22Rv1 (cell line): ENCODE results near the gene CLCF1.
"Not testable (repeated sequence)": the region's sequence is repeated elsewhere in the genome, so short reads cannot be mapped to it uniquely, and the experiment has no call there.

Experiments used
- H3K27ac ChIP-seq: fragments of 450-650 bp; 2 replicates; pipeline ENCODE4 v1.5.1; 2017
- ZFX ChIP-seq: fragments of 450-650 bp; IDR thresholded peaks from 2 replicates; pipeline ENCODE4 v1.6.1; 2017; ENCODE audit warnings: antibody characterized with exemption, borderline replicate concordance
- TF ChIP-seq, protein P1 (sequence below): fragments of 450-650 bp; IDR thresholded peaks from 2 replicates; pipeline ENCODE4 v1.5.1; 2017; ENCODE audit warnings: mild to moderate bottlenecking

The CLCF1 gene

DNA sequence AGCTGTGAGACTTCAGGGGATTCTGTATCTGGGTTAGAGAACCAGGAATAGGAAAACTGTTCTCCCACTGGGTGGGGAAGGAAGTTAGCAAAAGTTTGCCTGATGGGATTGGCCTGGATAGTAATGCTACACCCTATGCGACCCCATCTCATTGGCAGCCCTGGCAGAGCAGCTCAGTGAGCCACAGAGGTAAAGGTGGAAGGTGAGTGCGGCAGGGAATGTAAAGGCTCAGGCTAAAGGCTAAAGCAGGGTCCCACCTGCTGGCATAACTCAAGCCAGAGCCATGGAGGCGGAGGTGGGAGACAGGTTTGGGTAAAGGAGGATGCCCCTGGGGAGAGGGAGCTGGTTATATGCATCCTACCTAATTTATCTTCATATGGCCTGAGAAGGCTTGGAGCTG is 51.3 kb downstream of the CLCF1 start:
- TF ChIP-seq, protein P1, sequence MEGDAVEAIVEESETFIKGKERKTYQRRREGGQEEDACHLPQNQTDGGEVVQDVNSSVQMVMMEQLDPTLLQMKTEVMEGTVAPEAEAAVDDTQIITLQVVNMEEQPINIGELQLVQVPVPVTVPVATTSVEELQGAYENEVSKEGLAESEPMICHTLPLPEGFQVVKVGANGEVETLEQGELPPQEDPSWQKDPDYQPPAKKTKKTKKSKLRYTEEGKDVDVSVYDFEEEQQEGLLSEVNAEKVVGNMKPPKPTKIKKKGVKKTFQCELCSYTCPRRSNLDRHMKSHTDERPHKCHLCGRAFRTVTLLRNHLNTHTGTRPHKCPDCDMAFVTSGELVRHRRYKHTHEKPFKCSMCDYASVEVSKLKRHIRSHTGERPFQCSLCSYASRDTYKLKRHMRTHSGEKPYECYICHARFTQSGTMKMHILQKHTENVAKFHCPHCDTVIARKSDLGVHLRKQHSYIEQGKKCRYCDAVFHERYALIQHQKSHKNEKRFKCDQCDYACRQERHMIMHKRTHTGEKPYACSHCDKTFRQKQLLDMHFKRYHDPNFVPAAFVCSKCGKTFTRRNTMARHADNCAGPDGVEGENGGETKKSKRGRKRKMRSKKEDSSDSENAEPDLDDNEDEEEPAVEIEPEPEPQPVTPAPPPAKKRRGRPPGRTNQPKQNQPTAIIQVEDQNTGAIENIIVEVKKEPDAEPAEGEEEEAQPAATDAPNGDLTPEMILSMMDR, result no peak
- no peak for TF ChIP-seq ZFX

DNA sequence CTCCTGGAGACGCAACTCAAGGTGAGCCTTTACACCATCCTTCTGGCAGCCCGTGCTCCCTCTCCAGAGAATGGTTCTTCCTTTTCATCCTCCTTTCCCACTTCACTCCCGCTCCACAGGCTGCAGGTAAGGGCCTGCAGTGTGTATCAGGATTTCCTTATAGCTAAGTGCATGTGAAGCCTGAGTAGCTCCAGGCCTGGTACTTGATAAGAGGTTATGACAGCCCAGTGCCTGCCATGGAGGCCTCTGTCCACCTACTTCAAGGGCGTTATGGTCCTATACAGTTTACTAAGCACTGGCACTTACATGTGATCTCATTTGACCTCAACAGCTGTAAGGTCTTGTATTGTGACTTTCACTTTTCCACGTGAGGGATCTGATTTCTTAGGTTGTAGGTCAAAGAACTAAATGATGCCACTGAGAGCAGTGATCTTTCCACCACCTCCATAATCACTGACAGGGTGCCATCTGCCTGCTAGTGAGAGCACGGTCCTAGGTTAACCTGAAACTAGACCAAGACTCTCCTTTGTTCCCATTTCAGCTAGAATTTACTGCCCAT is 52.0 kb downstream of the CLCF1 start:
- no peak overlapping the region for H3K27ac ChIP-seq
- no peak for TF ChIP-seq ZFX
- TF ChIP-seq, protein P1, result no peak

More for the DNA sequence above, 51.3 kb downstream of the CLCF1 start:
- H3K27ac ChIP-seq, result no peak overlapping the region

DNA sequence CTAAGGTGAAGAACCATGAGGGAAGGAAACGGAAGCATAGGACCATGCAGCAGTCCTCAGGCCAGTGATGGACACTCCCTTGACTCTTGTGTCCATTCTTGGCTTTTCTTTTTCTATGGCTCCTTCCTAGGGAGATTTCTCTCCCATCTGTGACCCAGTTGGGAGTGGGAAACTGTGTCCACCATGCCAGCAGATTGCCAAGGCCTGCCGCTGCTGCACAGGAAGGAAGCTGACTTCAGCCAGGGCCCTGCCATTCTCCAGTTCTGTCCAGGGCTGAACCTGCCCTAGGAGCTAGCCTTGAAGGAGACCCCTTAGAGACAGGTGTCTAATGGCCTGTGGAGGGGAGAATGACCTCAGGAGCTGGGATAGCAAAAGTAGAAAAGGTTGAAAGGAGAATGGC is 52.7 kb downstream of the CLCF1 start:
- no peak overlapping the region for H3K27ac ChIP-seq

DNA sequence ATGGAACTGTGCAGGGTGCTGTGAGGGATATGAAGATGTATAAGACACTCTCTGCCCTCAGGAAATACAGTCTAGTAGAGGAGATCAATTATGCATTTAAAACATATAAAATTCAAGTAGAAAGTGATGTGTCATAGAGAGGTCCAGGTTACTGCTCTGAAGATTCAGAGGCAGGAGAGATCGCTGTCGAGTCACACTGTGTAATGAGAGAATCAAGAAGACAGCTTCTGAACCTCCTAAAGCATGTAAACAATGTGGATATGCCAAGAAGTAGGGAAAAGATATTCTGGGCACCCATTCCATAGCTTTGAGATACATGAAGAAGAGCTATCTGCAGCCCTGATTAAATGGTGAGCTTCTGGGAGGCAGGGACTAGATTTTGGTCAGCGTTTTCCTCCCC is 53.4 kb downstream of the CLCF1 start:
- H3K27ac ChIP-seq, result no peak overlapping the region
- TF ChIP-seq, protein P1, result no peak
- no peak for TF ChIP-seq ZFX

More for the DNA sequence above, 52.7 kb downstream of the CLCF1 start:
- TF ChIP-seq, protein P1, result no peak
- TF ChIP-seq ZFX, result no peak

GRCh38 chr11:67318876-67319275 is 54.5 kb downstream of the CLCF1 start:
- H3K27ac ChIP-seq, result not testable (repeated sequence)

DNA sequence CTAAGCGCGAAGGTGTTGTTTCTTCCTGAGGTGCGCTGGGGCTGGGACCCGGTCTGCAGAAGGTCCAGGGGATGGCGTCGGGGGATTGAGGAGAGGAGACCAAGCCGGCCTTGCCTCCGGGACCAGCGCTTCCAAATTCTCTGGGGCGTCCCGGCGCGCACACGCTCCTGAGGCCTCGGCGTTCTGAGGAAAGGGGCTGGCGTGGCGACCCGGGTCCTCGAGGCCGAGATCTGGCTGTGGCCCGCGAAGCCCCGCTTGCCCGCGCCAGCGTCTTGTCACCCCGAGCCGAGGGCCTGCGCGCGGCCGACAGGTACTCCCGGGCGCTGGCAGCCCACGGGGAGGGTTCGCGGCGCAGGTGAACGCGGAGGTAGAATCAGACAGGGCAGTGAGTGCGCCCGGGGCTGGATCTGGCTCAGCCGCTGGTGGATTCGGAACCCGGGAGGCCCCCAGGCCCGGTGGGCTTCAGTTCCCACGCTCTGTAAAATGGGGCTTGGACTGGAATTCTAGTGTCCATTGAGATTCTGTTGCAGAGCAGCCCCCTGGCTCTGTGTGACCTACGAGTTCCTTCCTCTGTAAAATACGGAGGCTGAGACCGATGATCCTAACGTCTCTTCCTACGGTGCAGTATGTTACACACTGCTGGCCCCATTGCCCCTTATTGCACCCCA is 55.4 kb downstream of the CLCF1 start:
- TF ChIP-seq, protein P1, result peak; percentile 50
- TF ChIP-seq ZFX, result no peak
- H3K27ac ChIP-seq, result peak overlapping the region; percentile 95

DNA sequence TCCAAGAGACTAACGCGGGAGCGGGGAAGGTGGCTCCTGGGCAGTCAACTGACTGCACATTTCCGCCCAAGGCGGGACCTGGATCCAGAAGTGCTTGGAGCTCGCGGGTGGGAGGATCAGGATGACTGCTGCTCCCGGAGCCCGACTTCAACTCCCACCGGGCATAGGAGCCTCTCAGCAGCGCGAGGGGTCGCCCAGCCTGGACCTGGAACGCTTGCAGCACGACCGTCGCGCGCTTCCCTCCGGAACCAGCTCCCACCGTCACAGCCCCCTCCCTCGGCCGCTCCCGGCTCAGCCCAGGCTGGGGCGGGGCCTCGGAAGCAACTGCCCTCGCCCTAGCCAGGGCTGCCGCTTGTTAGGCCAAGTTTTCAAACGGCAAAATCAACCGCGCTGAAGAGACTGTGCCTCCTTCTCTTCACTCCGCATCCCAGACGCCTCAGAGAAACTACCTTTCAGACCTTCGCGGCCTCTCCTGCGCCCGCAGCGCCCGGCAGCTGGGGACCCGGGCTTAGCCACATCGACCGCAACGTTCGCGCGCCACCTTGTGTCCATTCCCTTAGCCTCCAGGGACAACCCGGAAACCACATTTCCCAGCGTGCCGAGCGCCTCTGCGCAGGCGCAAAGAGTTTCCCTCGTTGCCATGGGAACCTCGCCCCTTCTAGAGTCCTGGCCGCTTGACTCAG is 56.1 kb downstream of the CLCF1 start:
- peak overlapping the region; percentile 95 for H3K27ac ChIP-seq
- TF ChIP-seq, protein P1, result peak; percentile 93
- no peak for TF ChIP-seq ZFX

- peak overlapping the region; percentile 95 for H3K27ac ChIP-seq
- TF ChIP-seq, protein P1, result no peak
- TF ChIP-seq ZFX, result no peak
Observed at GRCh38 chr11:67316882-67317204, 56.6 kb downstream of the CLCF1 start.
